ENCODE data around the gene HGS. TPM values are rescaled to one million over a fixed set of nuclear protein-coding genes. Genes with fewer than 3 reads are reported as not detected.

HGS gene
- total RNA-seq, 4 donors from 2014 or later, result 91.0 to 181 (median 107) TPM

GRCh38 chr17:81707725-81708646 lies 24.2 kb downstream of the HGS start:
- DNase-seq (ENCODE audit: low spot score in 2 of 2), result no peak
- Histone ChIP-seq H3K27ac (no peak overlapping the region), H3K9me3 (no peaks in the 10 kb centered on the region), H3K27me3 (no peaks in the 10 kb centered on the region), H3K4me3 (no peak overlapping the region), H3K36me3 (peaks cover 33% of the 10 kb centered on the region), H3K4me1 (peaks cover 42% of the 10 kb centered on the region)
- TF ChIP-seq POLR2AphosphoS5 (IDR thresholded peaks at IDR 0.05), result no peak
- no peak for TF ChIP-seq POLR2A (IDR thresholded peaks at IDR 0.05)
- TF ChIP-seq EP300 (IDR thresholded peaks at IDR 0.05), result no peak
- TF ChIP-seq, protein P1, sequence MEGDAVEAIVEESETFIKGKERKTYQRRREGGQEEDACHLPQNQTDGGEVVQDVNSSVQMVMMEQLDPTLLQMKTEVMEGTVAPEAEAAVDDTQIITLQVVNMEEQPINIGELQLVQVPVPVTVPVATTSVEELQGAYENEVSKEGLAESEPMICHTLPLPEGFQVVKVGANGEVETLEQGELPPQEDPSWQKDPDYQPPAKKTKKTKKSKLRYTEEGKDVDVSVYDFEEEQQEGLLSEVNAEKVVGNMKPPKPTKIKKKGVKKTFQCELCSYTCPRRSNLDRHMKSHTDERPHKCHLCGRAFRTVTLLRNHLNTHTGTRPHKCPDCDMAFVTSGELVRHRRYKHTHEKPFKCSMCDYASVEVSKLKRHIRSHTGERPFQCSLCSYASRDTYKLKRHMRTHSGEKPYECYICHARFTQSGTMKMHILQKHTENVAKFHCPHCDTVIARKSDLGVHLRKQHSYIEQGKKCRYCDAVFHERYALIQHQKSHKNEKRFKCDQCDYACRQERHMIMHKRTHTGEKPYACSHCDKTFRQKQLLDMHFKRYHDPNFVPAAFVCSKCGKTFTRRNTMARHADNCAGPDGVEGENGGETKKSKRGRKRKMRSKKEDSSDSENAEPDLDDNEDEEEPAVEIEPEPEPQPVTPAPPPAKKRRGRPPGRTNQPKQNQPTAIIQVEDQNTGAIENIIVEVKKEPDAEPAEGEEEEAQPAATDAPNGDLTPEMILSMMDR (IDR thresholded peaks at IDR 0.05), result no peak
- 92% methylated on average over 2 of the region's 25 CpGs for WGBS

- H3K36me3 ChIP-seq, result peaks cover 33% of the 10 kb centered on the region
- TF ChIP-seq POLR2AphosphoS5 (IDR thresholded peaks at IDR 0.05), result no peak
- no peak for TF ChIP-seq POLR2A (IDR thresholded peaks at IDR 0.05)
- no peak for TF ChIP-seq EP300 (IDR thresholded peaks at IDR 0.05)
- TF ChIP-seq, protein P1 (IDR thresholded peaks at IDR 0.05), result no peak
- no peak overlapping the region for H3K27ac ChIP-seq
Observed at GRCh38 chr17:81708739-81709185, 25.0 kb downstream of the HGS start.

DNA sequence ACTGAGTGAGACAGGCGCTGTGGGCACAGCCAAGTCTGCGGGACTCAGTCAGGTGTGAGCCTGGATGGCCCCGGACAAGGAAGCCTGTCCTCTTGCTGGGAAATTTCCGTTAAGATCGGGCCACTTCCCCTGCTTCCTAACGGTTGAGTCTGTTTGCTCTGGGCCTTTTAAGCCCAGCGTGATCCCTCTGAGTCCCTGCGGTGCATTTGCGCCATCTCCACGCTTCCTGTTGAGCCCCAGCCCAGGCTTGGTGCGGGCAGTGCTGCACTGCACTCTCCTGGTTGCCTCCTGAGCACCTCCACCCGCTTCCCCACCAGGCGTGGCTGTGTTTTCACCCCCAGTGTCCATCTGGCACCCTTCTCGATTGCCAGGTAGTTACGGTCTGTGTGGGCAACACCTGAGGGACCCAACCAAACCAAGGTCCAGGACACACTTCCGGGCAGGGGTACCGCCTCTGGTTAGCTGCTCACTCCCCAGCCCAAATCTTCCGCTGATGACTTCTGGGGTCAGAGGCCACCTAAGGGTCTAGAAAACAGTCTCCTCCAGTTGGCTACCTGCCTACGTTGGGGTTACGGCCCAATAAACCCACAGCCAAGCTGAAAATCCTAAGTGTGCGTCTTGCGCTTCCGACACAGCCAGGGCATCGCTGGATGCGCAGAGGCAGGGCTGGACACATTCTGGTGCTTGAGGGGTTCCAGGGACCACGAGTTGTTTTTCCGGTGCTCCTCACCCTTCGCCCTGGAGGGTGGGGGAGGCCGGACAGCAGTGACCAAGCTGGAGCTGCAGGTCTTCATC lies 26.9 kb downstream of the HGS start:
- TF ChIP-seq, protein P1 (IDR thresholded peaks at IDR 0.05), result no peak
- no peak for TF ChIP-seq POLR2AphosphoS5 (IDR thresholded peaks at IDR 0.05)
- TF ChIP-seq POLR2A (IDR thresholded peaks at IDR 0.05), result no peak
- TF ChIP-seq EP300 (IDR thresholded peaks at IDR 0.05), result no peak
- Histone ChIP-seq H3K36me3 (peaks cover 26% of the 10 kb centered on the region), H3K4me1 (peaks cover 47% of the 10 kb centered on the region), H3K27me3 (no peaks in the 10 kb centered on the region), H3K27ac (peak overlapping the region; percentile 85), H3K9me3 (no peaks in the 10 kb centered on the region), H3K4me3 (peak overlapping the region; percentile 95)
- DNase-seq (ENCODE audit: low spot score in 2 of 2), result no peak
- WGBS, result 22% methylated on average over 16 of the region's 29 CpGs

More at GRCh38 chr17:81708739-81709185, 25.0 kb downstream of the HGS start:
- H3K27me3 ChIP-seq, result no peaks in the 10 kb centered on the region
- 84% methylated on average over 17 of the region's 17 CpGs for WGBS
- peaks cover 46% of the 10 kb centered on the region for H3K4me1 ChIP-seq
- no peak for DNase-seq (ENCODE audit: low spot score in 2 of 2)
- no peak overlapping the region for H3K4me3 ChIP-seq
- H3K9me3 ChIP-seq, result no peaks in the 10 kb centered on the region

DNA sequence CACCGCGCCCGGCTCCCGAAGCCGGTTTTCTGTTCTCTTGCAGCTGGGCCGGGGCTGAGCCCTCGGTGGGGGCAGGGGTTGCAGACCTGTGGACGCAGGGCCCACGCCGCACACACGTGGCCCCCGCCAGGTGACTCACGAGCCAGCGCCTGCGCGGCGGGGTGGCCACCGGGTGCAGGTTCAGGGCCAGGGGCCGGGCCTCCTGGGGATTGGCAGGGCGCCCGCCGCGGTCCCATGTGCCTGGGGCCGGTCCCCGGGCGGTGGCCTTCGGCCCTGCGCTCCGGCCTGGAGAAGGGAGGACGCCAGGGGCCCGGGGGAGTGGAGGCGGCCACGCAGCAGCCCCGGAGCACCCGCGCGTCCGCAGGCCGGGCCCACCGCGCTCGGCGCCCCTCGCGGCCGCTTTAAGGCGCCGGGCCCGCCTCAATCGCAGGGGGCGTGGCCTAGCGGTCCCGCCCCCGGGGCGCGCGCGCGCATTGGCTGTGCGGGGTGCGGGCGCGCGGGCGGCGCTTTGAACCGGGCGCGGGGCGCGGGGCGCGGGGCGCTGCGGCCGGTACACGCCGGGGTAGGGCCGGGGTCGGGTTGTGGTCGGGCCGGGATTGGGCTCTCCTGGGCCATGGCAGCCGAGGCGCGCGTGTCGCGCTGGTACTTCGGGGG lies 28.1 kb downstream of the HGS start, which contains the start of gene SLC25A10:
SLC25A10 (plus strand) TSS at position 471 of the 654 bp plus-strand sequence; CDS start at position 614, 143 bp downstream.
- Histone ChIP-seq H3K9me3 (no peaks in the 10 kb centered on the region), H3K27me3 (no peaks in the 10 kb centered on the region), H3K36me3 (peaks cover 20% of the 10 kb centered on the region), H3K27ac (peak within 1 kb of the TSS; percentile 85), H3K4me3 (peak within 1 kb of the TSS; percentile 95), H3K4me1 (peaks cover 55% of the 10 kb centered on the region)
- no peak for TF ChIP-seq POLR2A (IDR thresholded peaks at IDR 0.05)
- TF ChIP-seq EP300 (IDR thresholded peaks at IDR 0.05), result no peak
- peak in 1 of 3 donors; percentile 17 for TF ChIP-seq POLR2AphosphoS5 (IDR thresholded peaks at IDR 0.05)
- TF ChIP-seq, protein P1 (IDR thresholded peaks at IDR 0.05), result peak in 1 of 2 donors; percentile 5
- no peak for DNase-seq (ENCODE audit: low spot score in 2 of 2)
- WGBS, result under 1% methylated on average over 28 of the region's 89 CpGs
